Erythroblast (primary cell): ENCODE results near the gene STIM1.

Experiments used
- DNase-seq, 2 experiments: peaks; one replicate each; lab custom pipeline; 2025; lab: John Stamatoyannopoulos, UW
- GATA1 ChIP-seq: IDR thresholded peaks from 2 replicates; pipeline ENCODE4 v1.6.1; 2011; ENCODE audit warnings: low read depth, mild to moderate bottlenecking, control low read depth, low read length, moderate library complexity
- POLR2A ChIP-seq: IDR thresholded peaks from 2 replicates; pipeline ENCODE4 v1.6.1; 2011; ENCODE audit warnings: mild to moderate bottlenecking, low read length

Gene STIM1

GRCh38 chr11:3867209-3868091 lies 12.0 kb downstream of the STIM1 start:
- DNase-seq, result peak; percentile 69 to 89
- TF ChIP-seq GATA1, result no peak
- TF ChIP-seq POLR2A, result no peak

GRCh38 chr11:3873712-3874349 lies 18.4 kb downstream of the STIM1 start:
- no peak for DNase-seq
- TF ChIP-seq GATA1, result no peak
- no peak for TF ChIP-seq POLR2A

- no peak for TF ChIP-seq POLR2A
- no peak for TF ChIP-seq GATA1
- DNase-seq, result peak in 1 of 2 experiments; percentile 21
Observed at GRCh38 chr11:3876613-3877012, 21.1 kb downstream of the STIM1 start.

GRCh38 chr11:3877364-3878257 lies 22.1 kb downstream of the STIM1 start:
- no peak for DNase-seq

GRCh38 chr11:3878258-3878584 lies 22.8 kb downstream of the STIM1 start:
- TF ChIP-seq POLR2A (no peak), GATA1 (no peak)
- DNase-seq, result no peak

More at GRCh38 chr11:3877364-3878257, 22.1 kb downstream of the STIM1 start:
- TF ChIP-seq GATA1, result no peak
- no peak for TF ChIP-seq POLR2A

GRCh38 chr11:3879216-3879966 lies 23.9 kb downstream of the STIM1 start:
- TF ChIP-seq GATA1 (no peak), POLR2A (no peak)
- DNase-seq, result peak in 1 of 2 experiments; percentile 30

GRCh38 chr11:3879967-3880542 lies 24.6 kb downstream of the STIM1 start:
- no peak for DNase-seq
- TF ChIP-seq GATA1, result no peak
- no peak for TF ChIP-seq POLR2A

- TF ChIP-seq GATA1, result no peak
- no peak for TF ChIP-seq POLR2A
- DNase-seq, result no peak
Observed at GRCh38 chr11:3880724-3881123, 25.3 kb downstream of the STIM1 start.

GRCh38 chr11:3882655-3883054 lies 27.2 kb downstream of the STIM1 start:
- TF ChIP-seq GATA1, result no peak
- peak in 1 of 2 experiments; percentile 16 for DNase-seq

GRCh38 chr11:3885855-3886254 lies 30.4 kb downstream of the STIM1 start:
- DNase-seq, result no peak
- TF ChIP-seq POLR2A (no peak), GATA1 (no peak)

- TF ChIP-seq GATA1 (no peak), POLR2A (no peak)
- DNase-seq, result no peak
Observed at GRCh38 chr11:3886985-3887384, 31.5 kb downstream of the STIM1 start.

- no peak for TF ChIP-seq GATA1
- no peak for TF ChIP-seq POLR2A
- no peak for DNase-seq
Observed at GRCh38 chr11:3888876-3889275, 33.4 kb downstream of the STIM1 start.
